Panc1 (cell line): Measurements from ENCODE around the gene TLE5. TPM values are rescaled to one million over a fixed set of nuclear protein-coding genes. Genes with fewer than 3 reads are reported as not detected.

ENCODE experiments used
- ATAC-seq: fragments of 200-7000 bp; cut with Tn5 transposase; 2 replicates; pipeline ENCODE4 v1.9.1; 2020; ENCODE audit warnings: mild to moderate bottlenecking, moderate library complexity
- BruUV-seq: library from RNA; stranded (reverse); fragments of 400-500 nt; replicated peaks from 2 replicates; lab custom pipeline; 2021; lab: Mats Ljungman, UMichigan
- CTCF ChIA-PET: fragments of 300-600 bp; sonication (Branson Sonifier 250); formaldehyde crosslinking; loops from one replicate; lab custom pipeline; 2022; ENCODE audit warnings: antibody characterized with exemption; lab: Charles Lee
- POLR2A ChIA-PET: fragments of 300-600 bp; sonication (Branson Sonifier 250); formaldehyde crosslinking; loops from one replicate; lab custom pipeline; 2022; ENCODE audit warnings: antibody characterized with exemption; lab: Charles Lee
- DNase-seq: peaks from one replicate; pipeline ENCODE4 v3.0.0-alpha.2; 2010; ENCODE audit warnings: low read depth, low spot score
- H3K27ac ChIP-seq: 2 replicates; pipeline ENCODE4 v1.5.1; 2011; ENCODE audit warnings: mild to moderate bottlenecking, low read length, inconsistent platforms
- H3K27me3 ChIP-seq: fragments of 200-500 bp; sonication (Bioruptor generic); 2 replicates; pipeline ENCODE4 v1.6.0; 2014; ENCODE audit warnings: low read length, inconsistent platforms; ENCODE audit not compliant: control insufficient read depth, insufficient read depth
- H3K36me3 ChIP-seq: fragments of 200-500 bp; sonication (Bioruptor generic); 2 replicates; pipeline ENCODE4 v1.5.1; 2014; ENCODE audit warnings: inconsistent platforms, mild to moderate bottlenecking, low read length, moderate library complexity; ENCODE audit not compliant: control insufficient read depth, insufficient read depth
- H3K4me1 ChIP-seq: 2 replicates; pipeline ENCODE4 v1.5.1; 2011; ENCODE audit warnings: inconsistent platforms, mild to moderate bottlenecking, low read length, moderate library complexity; ENCODE audit not compliant: control insufficient read depth, insufficient read depth
- H3K4me3 ChIP-seq, 2 experiments: 2 replicates each; pipeline ENCODE4 v1.5.1; 2011 to 2012; ENCODE audit warnings: low read depth in 2 of 2, low read length in 2 of 2, mild to moderate bottlenecking in 2 of 2, inconsistent platforms in 1 of 2, moderate library complexity in 1 of 2
- H3K9me3 ChIP-seq: fragments of 200-500 bp; sonication (Bioruptor generic); 2 replicates; pipeline ENCODE4 v1.5.1; 2014; ENCODE audit warnings: low read depth, mild to moderate bottlenecking, inconsistent platforms, low read length, moderate library complexity; ENCODE audit not compliant: control insufficient read depth, insufficient read depth
- POLR2AphosphoS5 ChIP-seq: IDR thresholded peaks from 2 replicates; pipeline ENCODE4 v1.6.1; 2012; ENCODE audit warnings: mild to moderate bottlenecking, low read depth, low read length, moderate library complexity
- SIN3A ChIP-seq: IDR thresholded peaks from 2 replicates; pipeline ENCODE4 v1.6.1; 2012; ENCODE audit warnings: low read depth, mild to moderate bottlenecking, low read length, moderate library complexity, borderline replicate concordance; ENCODE audit not compliant: insufficient read depth
- TCF7L2 ChIP-seq: IDR thresholded peaks from 2 replicates; pipeline ENCODE4 v1.6.1; 2011; ENCODE audit warnings: mild to moderate bottlenecking, low read depth, low read length, inconsistent platforms
- in situ Hi-C: cut with HindIII; loops from 2 replicates; pipeline ENCODE4 v1.10.0; 2016; ENCODE audit warnings: low sequenced_read_pairs, low pct_unique_long_range_greater_than_20kb
- intact Hi-C: fragments of 100-400 bp; cut with micrococcal nuclease; formaldehyde crosslinking; loops from one replicate; pipeline ENCODE4 v1.10.0; 2022; ENCODE audit not compliant: unreplicated experiment
- total RNA-seq: library from RNA; stranded (reverse); gene quantifications from one replicate; pipeline ENCODE4 v1.2.1, GENCODE V29; 2021; ENCODE audit not compliant: unreplicated experiment
- TF ChIP-seq, protein P1 (sequence below): fragments of 450-650 bp; IDR thresholded peaks from 2 replicates; pipeline ENCODE4 v1.5.1; 2017; ENCODE audit warnings: mild to moderate bottlenecking
- TF ChIP-seq, protein P2 (sequence below), 2 experiments: IDR thresholded peaks; 2 replicates each; pipeline ENCODE4 v1.6.1; 2011 to 2012; ENCODE audit warnings: low read depth in 2 of 2, control low read depth in 1 of 2, low read length in 1 of 2, mild to moderate bottlenecking in 1 of 2, moderate library complexity in 1 of 2; ENCODE audit not compliant: insufficient read depth in 1 of 2

The TLE5 gene
- total RNA-seq, 1 experiment from 2014 or later, result 287 TPM

DNA sequence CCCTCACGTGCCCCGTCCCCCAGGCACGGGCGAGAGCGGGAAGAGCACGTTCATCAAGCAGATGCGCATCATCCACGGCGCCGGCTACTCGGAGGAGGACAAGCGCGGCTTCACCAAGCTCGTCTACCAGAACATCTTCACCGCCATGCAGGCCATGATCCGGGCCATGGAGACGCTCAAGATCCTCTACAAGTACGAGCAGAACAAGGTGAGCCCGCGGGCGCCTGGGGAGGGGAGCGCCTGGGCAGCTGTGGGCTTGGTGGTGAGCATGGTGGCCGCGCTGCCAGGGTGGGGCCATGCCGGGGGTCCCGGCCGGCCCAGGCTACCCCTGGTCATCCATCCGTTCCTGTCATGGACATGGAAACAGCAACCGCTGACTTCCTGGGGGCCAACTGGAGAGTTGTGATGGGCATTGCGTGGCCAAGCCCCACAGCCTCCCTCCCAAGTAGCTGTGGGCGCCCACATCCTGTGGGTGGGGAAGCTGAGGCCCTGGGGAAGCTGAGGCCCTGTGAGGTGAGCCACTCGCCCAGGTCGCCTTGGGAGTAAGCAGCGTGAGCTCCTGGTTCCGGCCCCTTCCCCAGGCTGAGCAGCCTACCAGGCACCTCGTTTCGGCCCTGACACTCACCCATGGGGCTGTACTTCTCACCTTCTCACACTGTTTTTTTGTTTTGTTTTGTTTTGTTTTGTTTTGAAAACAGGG lies 48.0 kb upstream of the TLE5 start:
- Histone ChIP-seq H3K27me3 (no peaks in the 10 kb centered on the region), H3K27ac (no peak overlapping the region), H3K9me3 (no peaks in the 10 kb centered on the region), H3K36me3 (no peaks in the 10 kb centered on the region), H3K4me1 (peaks cover 9% of the 10 kb centered on the region), H3K4me3 (no peak overlapping the region)
- no TSS peak for BruUV-seq
- DNase-seq (no peak), ATAC-seq (no peak)
- TF ChIP-seq, protein P1, sequence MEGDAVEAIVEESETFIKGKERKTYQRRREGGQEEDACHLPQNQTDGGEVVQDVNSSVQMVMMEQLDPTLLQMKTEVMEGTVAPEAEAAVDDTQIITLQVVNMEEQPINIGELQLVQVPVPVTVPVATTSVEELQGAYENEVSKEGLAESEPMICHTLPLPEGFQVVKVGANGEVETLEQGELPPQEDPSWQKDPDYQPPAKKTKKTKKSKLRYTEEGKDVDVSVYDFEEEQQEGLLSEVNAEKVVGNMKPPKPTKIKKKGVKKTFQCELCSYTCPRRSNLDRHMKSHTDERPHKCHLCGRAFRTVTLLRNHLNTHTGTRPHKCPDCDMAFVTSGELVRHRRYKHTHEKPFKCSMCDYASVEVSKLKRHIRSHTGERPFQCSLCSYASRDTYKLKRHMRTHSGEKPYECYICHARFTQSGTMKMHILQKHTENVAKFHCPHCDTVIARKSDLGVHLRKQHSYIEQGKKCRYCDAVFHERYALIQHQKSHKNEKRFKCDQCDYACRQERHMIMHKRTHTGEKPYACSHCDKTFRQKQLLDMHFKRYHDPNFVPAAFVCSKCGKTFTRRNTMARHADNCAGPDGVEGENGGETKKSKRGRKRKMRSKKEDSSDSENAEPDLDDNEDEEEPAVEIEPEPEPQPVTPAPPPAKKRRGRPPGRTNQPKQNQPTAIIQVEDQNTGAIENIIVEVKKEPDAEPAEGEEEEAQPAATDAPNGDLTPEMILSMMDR, result no peak
- TF ChIP-seq, protein P2, sequence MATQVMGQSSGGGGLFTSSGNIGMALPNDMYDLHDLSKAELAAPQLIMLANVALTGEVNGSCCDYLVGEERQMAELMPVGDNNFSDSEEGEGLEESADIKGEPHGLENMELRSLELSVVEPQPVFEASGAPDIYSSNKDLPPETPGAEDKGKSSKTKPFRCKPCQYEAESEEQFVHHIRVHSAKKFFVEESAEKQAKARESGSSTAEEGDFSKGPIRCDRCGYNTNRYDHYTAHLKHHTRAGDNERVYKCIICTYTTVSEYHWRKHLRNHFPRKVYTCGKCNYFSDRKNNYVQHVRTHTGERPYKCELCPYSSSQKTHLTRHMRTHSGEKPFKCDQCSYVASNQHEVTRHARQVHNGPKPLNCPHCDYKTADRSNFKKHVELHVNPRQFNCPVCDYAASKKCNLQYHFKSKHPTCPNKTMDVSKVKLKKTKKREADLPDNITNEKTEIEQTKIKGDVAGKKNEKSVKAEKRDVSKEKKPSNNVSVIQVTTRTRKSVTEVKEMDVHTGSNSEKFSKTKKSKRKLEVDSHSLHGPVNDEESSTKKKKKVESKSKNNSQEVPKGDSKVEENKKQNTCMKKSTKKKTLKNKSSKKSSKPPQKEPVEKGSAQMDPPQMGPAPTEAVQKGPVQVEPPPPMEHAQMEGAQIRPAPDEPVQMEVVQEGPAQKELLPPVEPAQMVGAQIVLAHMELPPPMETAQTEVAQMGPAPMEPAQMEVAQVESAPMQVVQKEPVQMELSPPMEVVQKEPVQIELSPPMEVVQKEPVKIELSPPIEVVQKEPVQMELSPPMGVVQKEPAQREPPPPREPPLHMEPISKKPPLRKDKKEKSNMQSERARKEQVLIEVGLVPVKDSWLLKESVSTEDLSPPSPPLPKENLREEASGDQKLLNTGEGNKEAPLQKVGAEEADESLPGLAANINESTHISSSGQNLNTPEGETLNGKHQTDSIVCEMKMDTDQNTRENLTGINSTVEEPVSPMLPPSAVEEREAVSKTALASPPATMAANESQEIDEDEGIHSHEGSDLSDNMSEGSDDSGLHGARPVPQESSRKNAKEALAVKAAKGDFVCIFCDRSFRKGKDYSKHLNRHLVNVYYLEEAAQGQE (IDR thresholded peaks at IDR 0.05; ENCODE audit: insufficient read depth in 1 of 2, low read depth in 2 of 2, low read length in 1 of 2), result no peak
- no peak for TF ChIP-seq POLR2AphosphoS5
- TF ChIP-seq SIN3A, result no peak
- no peak for TF ChIP-seq TCF7L2
- CTCF ChIA-PET, result no interaction called here
- in situ Hi-C loops (no loop called here), intact Hi-C loops (no loop called here)
- POLR2A ChIA-PET, result no interaction called here

DNA sequence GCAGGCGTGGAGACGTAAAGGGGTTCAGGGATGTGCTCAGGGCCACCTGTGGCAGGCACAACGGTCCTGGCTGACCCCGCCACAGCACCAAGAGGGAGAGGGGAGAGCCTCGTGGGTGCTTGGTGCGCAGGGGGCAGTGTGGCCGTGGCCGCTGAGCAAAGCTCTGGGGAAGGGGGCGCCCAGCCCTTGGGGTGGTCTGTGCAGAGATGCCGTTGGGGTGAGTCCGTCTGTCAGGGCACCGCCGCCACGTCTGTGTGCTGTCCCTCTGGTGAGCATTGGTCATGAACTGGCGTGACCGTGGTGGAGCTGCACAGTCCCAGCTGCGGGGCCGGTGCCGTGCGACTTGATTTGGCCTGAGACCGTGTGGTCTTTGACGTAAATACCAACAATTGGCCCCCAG lies 47.2 kb upstream of the TLE5 start:
- POLR2A ChIA-PET, result no interaction called here
- DNase-seq (no peak), ATAC-seq (no peak)
- intact Hi-C loops (no loop called here), in situ Hi-C loops (no loop called here)
- Histone ChIP-seq H3K36me3 (no peaks in the 10 kb centered on the region), H3K27ac (no peak overlapping the region), H3K4me3 (no peak overlapping the region), H3K4me1 (peaks cover 9% of the 10 kb centered on the region), H3K9me3 (no peaks in the 10 kb centered on the region), H3K27me3 (no peaks in the 10 kb centered on the region)
- no peak for TF ChIP-seq SIN3A
- TF ChIP-seq, protein P2 (IDR thresholded peaks at IDR 0.05; ENCODE audit: insufficient read depth in 1 of 2, low read depth in 2 of 2, low read length in 1 of 2), result no peak
- TF ChIP-seq, protein P1, result no peak
- TF ChIP-seq TCF7L2, result no peak
- TF ChIP-seq POLR2AphosphoS5, result no peak
- BruUV-seq, result no TSS peak
- CTCF ChIA-PET, result no interaction called here
